ENCODE data around the gene DOK7.

GRCh38 chr4:3445829-3446545 lies 17.1 kb upstream of the DOK7 start:
- no peak for TF ChIP-seq CTCF (conservative IDR thresholded peaks at IDR 0.05)
- no peak for TF ChIP-seq EZH2 (IDR thresholded peaks at IDR 0.05; ENCODE audit: low read depth)

Measured in PC-9 (cell line).